Duodenal mucosa (tissue), 2 donors: ENCODE data around the gene SLC35E3.

Source experiments
- H3K27ac ChIP-seq: one replicate; pipeline ENCODE4 v1.7.0; 2013; ENCODE audit warnings: low read depth, low read length
- H3K27me3 ChIP-seq, 2 donors: one replicate each; pipeline ENCODE4 v1.7.0; 2013; ENCODE audit warnings: low read length in 2 of 2, control low read depth in 1 of 2; ENCODE audit not compliant: insufficient read depth in 2 of 2, control insufficient read depth in 1 of 2
- H3K36me3 ChIP-seq, 2 donors: one replicate each; pipeline ENCODE4 v1.7.0; 2013; ENCODE audit warnings: low read length in 2 of 2, control low read depth in 1 of 2; ENCODE audit not compliant: insufficient read depth in 2 of 2, control insufficient read depth in 1 of 2
- H3K4me1 ChIP-seq, 2 donors: one replicate each; pipeline ENCODE4 v1.7.0; 2013; ENCODE audit warnings: low read length in 2 of 2, control low read depth in 1 of 2; ENCODE audit not compliant: insufficient read depth in 2 of 2, control insufficient read depth in 1 of 2
- H3K4me3 ChIP-seq, 2 donors: one replicate each; pipeline ENCODE4 v1.7.0; 2013; ENCODE audit warnings: low read length in 2 of 2, low read depth in 1 of 2
- H3K9ac ChIP-seq, 2 donors: one replicate each; pipeline ENCODE4 v1.7.0; 2013; ENCODE audit warnings: low read length in 2 of 2, low read depth in 1 of 2
- H3K9me3 ChIP-seq, 2 donors: one replicate each; pipeline ENCODE4 v1.7.0; 2013; ENCODE audit warnings: low read length in 2 of 2, control low read depth in 1 of 2; ENCODE audit not compliant: control insufficient read depth in 1 of 2

SLC35E3 gene

GRCh38 chr12:68745904-68746571 is at the start of gene SLC35E3:
TSS of gene SLC35E3 (plus strand) at chr12:68746176. CDS start at chr12:68746378, 202 bp downstream.
- Histone ChIP-seq H3K27ac (peak within 1 kb of the TSS; percentile 70), H3K9me3 (no peaks in the 10 kb centered on the region), H3K36me3 (peaks cover 0 to 7% of the 10 kb centered on the region in 2 donors), H3K9ac (peak within 1 kb of the TSS; percentile 68 to 89), H3K4me3 (peak within 1 kb of the TSS; percentile 73 to 92), H3K4me1 (peaks cover 8 to 9% of the 10 kb centered on the region in 2 donors), H3K27me3 (no peaks in the 10 kb centered on the region)

DNA sequence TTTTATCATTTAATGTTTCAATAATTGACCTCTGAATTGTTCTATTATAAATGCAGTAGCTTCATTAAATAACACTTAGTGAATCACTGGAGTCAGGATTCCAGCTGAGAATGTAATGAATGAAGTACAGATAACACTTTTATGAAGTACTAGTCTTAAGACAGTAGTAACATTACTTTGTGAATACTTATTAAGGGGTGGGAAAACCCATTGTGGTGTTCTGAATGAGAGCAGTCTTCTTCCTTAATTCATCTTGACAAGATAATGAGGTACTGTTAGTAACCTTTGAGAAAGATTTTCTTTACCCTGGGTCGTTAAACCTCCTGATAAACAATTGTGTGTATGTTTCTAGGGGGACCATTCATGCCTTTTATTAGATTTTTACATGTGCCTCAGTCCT is 46.5 kb upstream of the SLC35E3 start:
- peaks cover 10 to 57% of the 10 kb centered on the region in 2 donors for H3K36me3 ChIP-seq
- no peak overlapping the region for H3K9ac ChIP-seq
- no peaks in the 10 kb centered on the region for H3K4me1 ChIP-seq
- no peaks in the 10 kb centered on the region for H3K27me3 ChIP-seq
- no peaks in the 10 kb centered on the region for H3K9me3 ChIP-seq
- H3K4me3 ChIP-seq, result no peak overlapping the region
- no peak overlapping the region for H3K27ac ChIP-seq

GRCh38 chr12:68727776-68728175 is 18.2 kb upstream of the SLC35E3 start:
- Histone ChIP-seq H3K27me3 (no peaks in the 10 kb centered on the region), H3K4me3 (no peak overlapping the region), H3K9me3 (no peaks in the 10 kb centered on the region), H3K9ac (no peak overlapping the region), H3K4me1 (no peaks in the 10 kb centered on the region), H3K27ac (no peak overlapping the region), H3K36me3 (peaks cover 0 to 25% of the 10 kb centered on the region in 2 donors)

- H3K4me3 ChIP-seq, result no peak overlapping the region
- no peaks in the 10 kb centered on the region for H3K9me3 ChIP-seq
- no peaks in the 10 kb centered on the region for H3K4me1 ChIP-seq
- peaks cover 12 to 44% of the 10 kb centered on the region in 2 donors for H3K36me3 ChIP-seq
- no peaks in the 10 kb centered on the region for H3K27me3 ChIP-seq
- no peak overlapping the region for H3K27ac ChIP-seq
- no peak overlapping the region for H3K9ac ChIP-seq
These were observed 12.3 kb upstream of the SLC35E3 start for GRCh38 chr12:68733661-68734071.

DNA sequence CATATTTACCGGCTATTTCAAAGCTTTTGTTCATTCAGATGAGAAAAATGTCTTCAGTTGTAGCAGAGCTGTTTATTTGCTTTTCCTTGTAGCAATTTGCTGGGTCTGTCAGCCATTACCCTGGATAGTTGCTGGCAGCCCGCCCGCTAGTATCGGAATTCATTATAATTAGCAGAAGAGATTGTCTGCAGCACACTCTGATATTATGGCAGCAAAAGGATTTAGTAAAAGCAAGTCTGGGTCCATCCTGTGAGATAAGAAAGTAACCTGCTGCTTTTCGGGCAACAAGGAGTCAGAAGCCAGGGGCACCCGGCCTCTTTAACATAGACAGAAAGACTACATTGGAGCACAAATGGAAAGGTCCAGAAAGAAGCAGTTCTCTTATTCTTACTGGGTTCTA is 6.1 kb upstream of the SLC35E3 start:
- H3K27me3 ChIP-seq, result no peaks in the 10 kb centered on the region
- H3K27ac ChIP-seq, result no peak overlapping the region
- H3K4me1 ChIP-seq, result no peaks in the 10 kb centered on the region
- H3K36me3 ChIP-seq, result peaks cover under 1 to 22% of the 10 kb centered on the region in 2 donors
- H3K9ac ChIP-seq, result no peak overlapping the region
- H3K4me3 ChIP-seq, result no peak overlapping the region
- H3K9me3 ChIP-seq, result no peaks in the 10 kb centered on the region

DNA sequence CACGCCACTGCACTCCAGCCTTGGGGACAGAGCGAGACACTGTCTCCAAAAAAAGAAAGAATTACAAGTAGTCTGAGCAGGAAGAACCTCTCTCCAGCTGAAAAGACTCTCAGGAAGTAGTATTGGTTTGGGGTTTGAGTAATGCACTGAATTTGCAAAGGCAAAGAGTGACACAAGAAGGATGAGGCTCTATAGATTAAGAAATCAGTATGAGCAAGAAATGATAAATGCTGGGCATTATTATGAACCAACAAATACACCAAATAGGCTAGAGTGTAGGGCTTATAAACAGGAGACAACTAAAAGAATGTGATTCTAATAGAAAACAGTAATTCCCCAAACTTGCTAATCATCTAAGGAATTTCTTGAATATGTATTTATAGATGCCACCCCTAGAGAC is 2.6 kb upstream of the SLC35E3 start:
- Histone ChIP-seq H3K4me3 (no peak overlapping the region), H3K27ac (no peak overlapping the region), H3K27me3 (no peaks in the 10 kb centered on the region), H3K9me3 (no peaks in the 10 kb centered on the region), H3K9ac (no peak overlapping the region), H3K4me1 (peaks cover 8 to 9% of the 10 kb centered on the region in 2 donors), H3K36me3 (peaks cover 0 to 6% of the 10 kb centered on the region in 2 donors)

DNA sequence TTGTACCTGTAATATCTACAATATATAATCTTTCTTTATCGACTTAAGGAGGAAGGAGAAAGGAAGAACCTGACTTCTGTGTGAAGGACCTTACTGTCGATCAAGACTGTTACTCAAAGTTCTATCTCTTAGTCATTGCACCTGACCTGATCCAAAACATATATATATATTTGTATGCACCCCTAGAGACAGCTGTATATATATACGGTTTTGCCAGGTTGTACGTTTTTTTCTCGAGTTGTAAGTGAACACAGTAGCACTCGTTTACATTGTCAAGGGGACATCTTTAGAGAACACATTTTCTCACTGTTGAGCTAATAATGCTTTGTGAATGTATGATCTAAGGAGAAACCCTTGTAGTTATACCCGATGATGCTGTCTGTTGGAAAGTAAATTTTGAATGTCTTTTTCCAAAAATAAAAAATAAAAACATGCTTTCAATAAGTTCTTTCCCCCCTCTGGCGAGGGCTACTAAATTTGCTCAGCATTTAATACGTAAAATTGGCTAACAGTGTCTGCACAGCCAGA is 536 bp upstream of the SLC35E3 start:
- H3K4me1 ChIP-seq, result peaks cover 8 to 9% of the 10 kb centered on the region in 2 donors
- peak overlapping the region; percentile 70 for H3K27ac ChIP-seq
- H3K9ac ChIP-seq, result peak overlapping the region; percentile 68 to 89
- H3K27me3 ChIP-seq, result no peaks in the 10 kb centered on the region
- peaks cover 0 to 6% of the 10 kb centered on the region in 2 donors for H3K36me3 ChIP-seq
- peak overlapping the region; percentile 73 to 92 for H3K4me3 ChIP-seq
- no peaks in the 10 kb centered on the region for H3K9me3 ChIP-seq

DNA sequence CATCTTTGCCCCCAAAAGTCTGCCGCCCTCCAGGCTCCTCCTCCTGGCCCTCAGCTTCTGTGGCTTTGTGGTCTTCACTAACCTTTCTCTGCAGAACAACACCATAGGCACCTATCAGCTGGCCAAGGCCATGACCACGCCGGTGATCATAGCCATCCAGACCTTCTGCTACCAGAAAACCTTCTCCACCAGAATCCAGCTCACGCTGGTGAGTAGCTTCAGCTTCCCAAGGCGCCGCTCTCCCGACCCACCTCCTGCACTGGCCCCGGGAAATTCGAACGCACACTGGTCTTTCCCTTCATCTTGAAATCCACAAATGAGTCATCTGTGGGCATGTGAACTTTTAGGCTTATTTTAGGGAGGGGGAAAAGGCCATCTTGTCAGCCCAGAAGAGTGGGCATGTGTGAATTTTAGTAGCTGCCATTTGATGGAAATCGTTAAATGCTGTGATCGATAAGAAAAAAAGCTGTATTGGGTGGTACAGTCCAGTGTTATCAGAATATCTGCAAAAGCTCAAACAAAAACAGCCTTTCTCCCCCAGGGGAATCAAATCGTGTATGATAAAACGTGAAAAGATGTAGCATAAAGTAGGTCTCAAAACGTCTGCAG is 700 bp downstream of the SLC35E3 start:
- H3K27ac ChIP-seq, result no peak overlapping the region
- peaks cover 0 to 8% of the 10 kb centered on the region in 2 donors for H3K36me3 ChIP-seq
- peaks cover 8 to 9% of the 10 kb centered on the region in 2 donors for H3K4me1 ChIP-seq
- no peaks in the 10 kb centered on the region for H3K27me3 ChIP-seq
- H3K4me3 ChIP-seq, result peak overlapping the region; percentile 73 to 92
- H3K9me3 ChIP-seq, result no peaks in the 10 kb centered on the region
- peak overlapping the region; percentile 56 to 89 for H3K9ac ChIP-seq

GRCh38 chr12:68749443-68749842 is 3.5 kb downstream of the SLC35E3 start:
- no peaks in the 10 kb centered on the region for H3K9me3 ChIP-seq
- H3K9ac ChIP-seq, result no peak overlapping the region
- H3K36me3 ChIP-seq, result peaks cover 5 to 17% of the 10 kb centered on the region in 2 donors
- H3K4me3 ChIP-seq, result no peak overlapping the region
- no peaks in the 10 kb centered on the region for H3K27me3 ChIP-seq
- H3K4me1 ChIP-seq, result peaks cover 8 to 9% of the 10 kb centered on the region in 2 donors
- no peak overlapping the region for H3K27ac ChIP-seq

DNA sequence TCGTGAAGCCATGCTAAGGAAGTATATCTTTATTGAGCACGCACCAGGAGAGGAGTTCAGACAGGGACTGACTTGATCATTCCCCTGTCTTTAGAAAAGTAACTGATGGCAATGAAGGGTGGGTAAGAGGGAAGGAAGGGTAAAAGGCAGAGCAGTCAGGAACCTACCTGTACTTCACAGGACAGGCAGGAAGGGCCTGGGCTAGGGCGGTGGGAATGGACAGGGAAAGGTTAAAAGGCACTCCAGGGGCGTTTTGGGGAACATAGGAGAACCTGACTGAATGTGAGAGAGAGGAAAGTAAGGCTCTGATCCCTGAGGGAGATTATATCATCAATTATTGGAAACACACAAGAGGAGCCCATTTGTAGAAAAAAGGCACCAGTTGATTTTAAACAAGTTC is 3.9 kb downstream of the SLC35E3 start:
- no peak overlapping the region for H3K27ac ChIP-seq

More for the DNA sequence above, 3.9 kb downstream of the SLC35E3 start:
- Histone ChIP-seq H3K4me3 (no peak overlapping the region), H3K4me1 (peaks cover 8 to 9% of the 10 kb centered on the region in 2 donors), H3K27me3 (no peaks in the 10 kb centered on the region), H3K36me3 (peaks cover 5 to 17% of the 10 kb centered on the region in 2 donors), H3K9ac (no peak overlapping the region), H3K9me3 (no peaks in the 10 kb centered on the region)
